Fibroblast of lung (primary cell): ENCODE results near the gene YIPF3. TPM values are rescaled to one million over a fixed set of nuclear protein-coding genes. Genes with fewer than 3 reads are reported as not detected.

Experiments
- DNase-seq, 2 donors: peaks; one replicate each; pipeline versions ENCODE4 v3.0.0 to v3.0.0-alpha.2; 2010; ENCODE audit warnings: low read depth in 2 of 2
- H2AFZ ChIP-seq: 2 replicates; pipeline ENCODE4 v1.5.1; 2012; ENCODE audit warnings: low read length, control low read depth, inconsistent platforms
- H3K27ac ChIP-seq: 2 replicates; pipeline ENCODE4 v1.5.1; 2011; ENCODE audit warnings: low read length, control low read depth; ENCODE audit not compliant: insufficient read depth
- H3K27me3 ChIP-seq: 2 replicates; pipeline ENCODE4 v1.5.1; 2011; ENCODE audit warnings: mild to moderate bottlenecking, low read length; ENCODE audit not compliant: control insufficient read depth, insufficient read depth
- H3K36me3 ChIP-seq: 2 replicates; pipeline ENCODE4 v1.5.1; 2011; ENCODE audit warnings: low read length; ENCODE audit not compliant: control insufficient read depth, insufficient read depth
- H3K4me1 ChIP-seq: 2 replicates; pipeline ENCODE4 v1.5.1; 2011; ENCODE audit warnings: low read length; ENCODE audit not compliant: control insufficient read depth, insufficient read depth; ENCODE audit errors: extremely low read depth
- H3K4me2 ChIP-seq: 2 replicates; pipeline ENCODE4 v1.5.1; 2011; ENCODE audit warnings: low read length, control low read depth; ENCODE audit not compliant: insufficient read depth; ENCODE audit errors: extremely low read depth
- H3K4me3 ChIP-seq, 4 experiments: fragments of 200-600 bp in 1 of 4; sonication (generic) in 1 of 4; replicated peaks in 1 of 4; 2 replicates each; pipeline ENCODE4 v1.5.1; 2011 to 2016; ENCODE audit warnings: low read length in 4 of 4, low read depth in 3 of 4, mild to moderate bottlenecking in 3 of 4, control low read depth in 2 of 4, inconsistent platforms in 1 of 4, mixed read lengths in 1 of 4; ENCODE audit not compliant: insufficient read depth in 1 of 4; ENCODE audit errors: control extremely low read depth in 1 of 4
- H3K79me2 ChIP-seq: 2 replicates; pipeline ENCODE4 v1.5.1; 2012; ENCODE audit warnings: mild to moderate bottlenecking, low read length, inconsistent platforms; ENCODE audit not compliant: control insufficient read depth, insufficient read depth
- H3K9ac ChIP-seq: 2 replicates; pipeline ENCODE4 v1.5.1; 2011; ENCODE audit warnings: mild to moderate bottlenecking, low read length, control low read depth; ENCODE audit not compliant: insufficient read depth
- H3K9me3 ChIP-seq: 2 replicates; pipeline ENCODE4 v1.5.1; 2012; ENCODE audit warnings: low read depth, low read length; ENCODE audit not compliant: control insufficient read depth, insufficient read depth
- H4K20me1 ChIP-seq: 2 replicates; pipeline ENCODE4 v1.5.1; 2011; ENCODE audit warnings: low read length; ENCODE audit not compliant: control insufficient read depth, insufficient read depth; ENCODE audit errors: extremely low read depth
- EZH2 ChIP-seq: IDR thresholded peaks from 2 replicates; pipeline ENCODE4 v1.5.1; 2012; ENCODE audit warnings: low read length, control low read depth, mild to moderate bottlenecking; ENCODE audit errors: missing control alignments
- polyA plus RNA-seq, 2 donors: library from polyadenylated mRNA; depleted of rRNA in 1 of 2; stranded (reverse) in 1 of 2; unstranded in 1 of 2; fragments of >200 nt; gene quantifications; 2 replicates each; pipeline ENCODE4 v1.2.1, GENCODE V29; 2011 to 2012; ENCODE audit warnings: missing spikeins in 1 of 2
- total RNA-seq: library from RNA; depleted of rRNA; stranded (reverse); fragments of >200 nt; gene quantifications from 2 replicates; pipeline ENCODE4 v1.2.1, GENCODE V29; 2014
- TF ChIP-seq, protein P1 (sequence below), 2 donors: IDR thresholded peaks in 1 of 2; conservative IDR thresholded peaks in 1 of 2; 1 replicate in 1 of 2; 2 replicates in 1 of 2; pipeline ENCODE4 v1.5.1; 2011 to 2012; ENCODE audit warnings: low read length in 2 of 2, control low read depth in 1 of 2, inconsistent platforms in 1 of 2, low read depth in 1 of 2, mild to moderate bottlenecking in 1 of 2

Gene YIPF3
- total and polyA plus RNA-seq, 2 donors (not counting 1 experiment from before 2014, with no cell fraction given) = 106 to 173 TPM

GRCh38 chr6:43494766-43495165 is 22.0 kb downstream of the YIPF3 start:
- TF ChIP-seq EZH2 = no peak
- TF ChIP-seq, protein P1, sequence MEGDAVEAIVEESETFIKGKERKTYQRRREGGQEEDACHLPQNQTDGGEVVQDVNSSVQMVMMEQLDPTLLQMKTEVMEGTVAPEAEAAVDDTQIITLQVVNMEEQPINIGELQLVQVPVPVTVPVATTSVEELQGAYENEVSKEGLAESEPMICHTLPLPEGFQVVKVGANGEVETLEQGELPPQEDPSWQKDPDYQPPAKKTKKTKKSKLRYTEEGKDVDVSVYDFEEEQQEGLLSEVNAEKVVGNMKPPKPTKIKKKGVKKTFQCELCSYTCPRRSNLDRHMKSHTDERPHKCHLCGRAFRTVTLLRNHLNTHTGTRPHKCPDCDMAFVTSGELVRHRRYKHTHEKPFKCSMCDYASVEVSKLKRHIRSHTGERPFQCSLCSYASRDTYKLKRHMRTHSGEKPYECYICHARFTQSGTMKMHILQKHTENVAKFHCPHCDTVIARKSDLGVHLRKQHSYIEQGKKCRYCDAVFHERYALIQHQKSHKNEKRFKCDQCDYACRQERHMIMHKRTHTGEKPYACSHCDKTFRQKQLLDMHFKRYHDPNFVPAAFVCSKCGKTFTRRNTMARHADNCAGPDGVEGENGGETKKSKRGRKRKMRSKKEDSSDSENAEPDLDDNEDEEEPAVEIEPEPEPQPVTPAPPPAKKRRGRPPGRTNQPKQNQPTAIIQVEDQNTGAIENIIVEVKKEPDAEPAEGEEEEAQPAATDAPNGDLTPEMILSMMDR (conservative IDR thresholded peaks at IDR 0.05 in 1 of 2, IDR thresholded peaks at IDR 0.05 in 1 of 2; ENCODE audit: low read depth in 1 of 2, low read length in 2 of 2) = no peak
- no peak overlapping the region for H3K4me3 ChIP-seq
- no peak overlapping the region for H2AFZ ChIP-seq
- H3K27ac ChIP-seq = no peak overlapping the region
- H3K27me3 ChIP-seq = no peaks in the 10 kb centered on the region
- H3K79me2 ChIP-seq = peaks cover 4% of the 10 kb centered on the region
- H3K4me2 ChIP-seq = no peak overlapping the region
- no peaks in the 10 kb centered on the region for H3K9me3 ChIP-seq
- no peak overlapping the region for H3K9ac ChIP-seq
- H3K36me3 ChIP-seq = peaks cover 5% of the 10 kb centered on the region
- H4K20me1 ChIP-seq = no peaks in the 10 kb centered on the region
- peaks cover 24% of the 10 kb centered on the region for H3K4me1 ChIP-seq
- DNase-seq = no peak

DNA sequence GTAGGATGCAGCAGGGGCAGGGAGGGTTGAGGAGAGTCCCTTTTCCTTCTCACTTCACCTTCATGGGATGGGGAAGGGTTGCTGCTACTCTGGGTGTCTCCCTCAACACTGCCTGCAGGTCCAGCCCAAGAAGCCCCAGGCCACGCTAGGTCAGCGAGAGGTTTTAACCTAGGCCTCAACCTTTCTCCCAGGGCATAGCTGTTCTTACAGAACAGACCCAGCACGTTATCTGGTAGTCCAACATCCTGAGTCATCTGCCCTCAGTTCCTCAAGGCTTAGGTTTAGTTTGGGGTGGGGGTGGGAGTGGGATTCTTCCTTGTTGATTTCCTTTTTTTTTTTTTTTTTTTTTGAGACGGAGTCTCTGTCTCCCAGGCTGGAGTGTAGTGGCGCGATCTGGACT is 22.4 kb downstream of the YIPF3 start:
- peaks cover 24% of the 10 kb centered on the region for H3K4me1 ChIP-seq
- TF ChIP-seq, protein P1 (conservative IDR thresholded peaks at IDR 0.05 in 1 of 2, IDR thresholded peaks at IDR 0.05 in 1 of 2; ENCODE audit: low read depth in 1 of 2, low read length in 2 of 2) = no peak
- TF ChIP-seq EZH2 = no peak

DNA sequence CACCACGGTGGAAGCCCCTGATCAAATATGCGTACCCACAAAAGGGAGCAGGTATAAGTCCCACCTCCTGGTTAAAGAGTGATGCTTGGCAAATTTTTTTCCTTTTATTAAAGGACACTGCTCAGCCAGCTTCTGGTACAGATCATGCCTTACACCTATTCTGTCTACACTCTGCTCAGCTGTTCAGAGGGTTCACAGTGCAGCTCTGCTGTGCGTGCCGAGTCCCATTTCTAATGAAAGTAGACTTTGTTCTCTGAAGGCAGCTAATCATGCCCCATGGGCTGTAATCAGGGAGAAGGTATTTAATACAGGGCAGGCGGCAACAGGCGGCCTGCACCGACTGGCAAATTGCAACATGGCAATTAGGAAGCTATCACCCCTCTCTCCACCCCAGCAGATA is 22.9 kb downstream of the YIPF3 start:
- no peak overlapping the region for H3K9ac ChIP-seq
- H3K36me3 ChIP-seq = peaks cover 1% of the 10 kb centered on the region
- H3K27me3 ChIP-seq = no peaks in the 10 kb centered on the region
- no peak overlapping the region for H2AFZ ChIP-seq
- no peaks in the 10 kb centered on the region for H4K20me1 ChIP-seq
- no peak overlapping the region for H3K27ac ChIP-seq
- TF ChIP-seq, protein P1 (conservative IDR thresholded peaks at IDR 0.05 in 1 of 2, IDR thresholded peaks at IDR 0.05 in 1 of 2; ENCODE audit: low read depth in 1 of 2, low read length in 2 of 2) = no peak
- TF ChIP-seq EZH2 = no peak
- peaks cover 26% of the 10 kb centered on the region for H3K4me1 ChIP-seq
- no peak overlapping the region for H3K4me2 ChIP-seq
- no peak for DNase-seq
- no peak overlapping the region for H3K4me3 ChIP-seq
- H3K79me2 ChIP-seq = peaks cover 12% of the 10 kb centered on the region
- no peaks in the 10 kb centered on the region for H3K9me3 ChIP-seq

More for the DNA sequence above, 22.4 kb downstream of the YIPF3 start:
- Histone ChIP-seq H3K9me3 (no peaks in the 10 kb centered on the region), H3K4me2 (no peak overlapping the region), H3K4me3 (no peak overlapping the region), H3K79me2 (peaks cover 7% of the 10 kb centered on the region), H3K36me3 (peaks cover 2% of the 10 kb centered on the region), H3K27ac (no peak overlapping the region), H4K20me1 (no peaks in the 10 kb centered on the region), H3K9ac (no peak overlapping the region), H3K27me3 (no peaks in the 10 kb centered on the region), H2AFZ (no peak overlapping the region)
- no peak for DNase-seq
